ENCODE measurements around the gene ANKRD42.
A peak's percentile ranks its signal among the peaks of the same experiment; 100 is the strongest.

DNA sequence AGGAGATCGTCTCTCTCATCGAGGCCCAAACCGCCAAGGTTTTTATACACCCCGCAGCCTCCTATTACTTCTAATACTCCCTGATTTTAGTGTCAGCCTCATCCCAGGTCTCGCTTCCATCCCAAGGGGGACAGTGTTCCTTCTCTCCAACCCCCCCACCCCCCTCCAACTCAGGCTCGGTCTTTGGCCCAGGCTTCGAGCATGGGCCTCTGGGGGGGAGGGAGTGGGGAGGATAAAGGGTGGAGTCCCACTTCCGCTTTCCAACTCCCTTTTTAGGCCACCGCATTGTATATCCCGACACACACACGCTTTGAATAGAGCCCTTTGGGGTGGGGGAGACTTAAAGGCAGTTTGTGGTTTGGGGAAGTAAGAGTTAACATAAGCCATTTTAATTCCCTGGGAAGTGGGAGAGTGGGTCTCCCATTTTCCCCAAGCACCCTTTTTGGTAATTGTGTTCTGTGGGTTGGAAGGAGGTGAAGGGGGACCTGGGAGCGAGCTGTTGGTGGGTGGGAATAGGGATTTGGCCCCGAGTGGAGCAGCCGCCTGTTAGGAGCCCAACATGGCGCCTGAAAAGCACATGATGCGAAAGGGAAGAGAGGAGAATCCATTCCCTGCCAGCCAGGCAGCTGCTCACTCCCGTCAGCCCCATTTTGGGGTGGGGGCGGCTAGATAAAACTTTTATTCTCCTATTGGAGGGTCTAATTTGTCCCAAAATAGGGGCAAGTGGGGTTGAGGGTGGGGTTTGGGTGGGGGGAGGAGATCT lies 35.7 kb upstream of the ANKRD42 start:
- TF ChIP-seq, protein P1, sequence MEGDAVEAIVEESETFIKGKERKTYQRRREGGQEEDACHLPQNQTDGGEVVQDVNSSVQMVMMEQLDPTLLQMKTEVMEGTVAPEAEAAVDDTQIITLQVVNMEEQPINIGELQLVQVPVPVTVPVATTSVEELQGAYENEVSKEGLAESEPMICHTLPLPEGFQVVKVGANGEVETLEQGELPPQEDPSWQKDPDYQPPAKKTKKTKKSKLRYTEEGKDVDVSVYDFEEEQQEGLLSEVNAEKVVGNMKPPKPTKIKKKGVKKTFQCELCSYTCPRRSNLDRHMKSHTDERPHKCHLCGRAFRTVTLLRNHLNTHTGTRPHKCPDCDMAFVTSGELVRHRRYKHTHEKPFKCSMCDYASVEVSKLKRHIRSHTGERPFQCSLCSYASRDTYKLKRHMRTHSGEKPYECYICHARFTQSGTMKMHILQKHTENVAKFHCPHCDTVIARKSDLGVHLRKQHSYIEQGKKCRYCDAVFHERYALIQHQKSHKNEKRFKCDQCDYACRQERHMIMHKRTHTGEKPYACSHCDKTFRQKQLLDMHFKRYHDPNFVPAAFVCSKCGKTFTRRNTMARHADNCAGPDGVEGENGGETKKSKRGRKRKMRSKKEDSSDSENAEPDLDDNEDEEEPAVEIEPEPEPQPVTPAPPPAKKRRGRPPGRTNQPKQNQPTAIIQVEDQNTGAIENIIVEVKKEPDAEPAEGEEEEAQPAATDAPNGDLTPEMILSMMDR (IDR thresholded peaks at IDR 0.05; ENCODE audit: extremely low read depth in 1 of 2, insufficient read depth in 1 of 2, low read depth in 1 of 2, low read length in 2 of 2), result no peak
- TF ChIP-seq POLR2A (IDR thresholded peaks at IDR 0.05; ENCODE audit: low read depth, low read length), result no peak
- TF ChIP-seq MYC (IDR thresholded peaks at IDR 0.05; ENCODE audit: low read depth, low read length), result no peak
- TF ChIP-seq POLR2AphosphoS5 (IDR thresholded peaks at IDR 0.05; ENCODE audit: insufficient read depth, low read depth, low read length), result no peak
- no peak for TF ChIP-seq FOS (IDR thresholded peaks at IDR 0.05; ENCODE audit: borderline replicate concordance, insufficient read depth, low read length)
- no peak for TF ChIP-seq EZH2 (IDR thresholded peaks at IDR 0.05; ENCODE audit: borderline replicate concordance, low read depth, low read length, severe bottlenecking)
- no peak for TF ChIP-seq JUN (IDR thresholded peaks at IDR 0.05; ENCODE audit: borderline replicate concordance, insufficient read depth, insufficient read length, low read depth)
- TF ChIP-seq GATA2 (IDR thresholded peaks at IDR 0.05; ENCODE audit: insufficient read depth, insufficient read length, low read depth, low read length), result peak; percentile 9
